ENCODE results near the gene UBE2F. TPM values are rescaled to one million over a fixed set of nuclear protein-coding genes. Genes with fewer than 3 reads are reported as not detected.
A peak's percentile ranks its signal among the peaks of the same experiment; 100 is the strongest.

The UBE2F gene
- total and polyA plus RNA-seq, 9 donors, result 20.3 to 48.4 (median 23.8) TPM

GRCh38 chr2:237966250-237966564 lies 607 bp upstream of the UBE2F start:
- Histone ChIP-seq H3K9me3 (peaks cover 0 to 4% of the 10 kb centered on the region in 2 donors), H3K4me1 (ENCODE audit: insufficient read depth) (peaks cover 10% of the 10 kb centered on the region), H3K27me3 (no peaks in the 10 kb centered on the region), H3K36me3 (no peaks in the 10 kb centered on the region), H3K27ac (peak overlapping the region in 1 of 2 donors; percentile 14), H3K4me3 (peak overlapping the region; percentile 66)
- TF ChIP-seq POLR2A (IDR thresholded peaks at IDR 0.05), result no peak
- TF ChIP-seq CTCF (IDR thresholded peaks at IDR 0.05), result no peak
- TF ChIP-seq EP300 (IDR thresholded peaks at IDR 0.05), result no peak
- 2 to 4% (median 3%) methylated on average over 15 of the region's 15 CpGs for WGBS, 3 donors
- no peak for DNase-seq
- intact Hi-C loops (cut with DNase I), result loop anchor here in 1 of 4 donors (5.0 to 10.0 kb wide), 2 partner anchors 96 to 279 kb away; partner anchors contain the start of genes HES6 and SCLY

GRCh38 chr2:237967463-237967951 lies 693 bp downstream of the UBE2F start:
- H3K9me3 ChIP-seq, result peaks cover 0 to under 1% of the 10 kb centered on the region in 2 donors
- no peaks in the 10 kb centered on the region for H3K36me3 ChIP-seq
- H3K4me1 ChIP-seq (ENCODE audit: insufficient read depth), result peaks cover 9% of the 10 kb centered on the region
- WGBS, 3 donors, result 1 to 2% (median 1%) methylated on average over 32 of the region's 32 CpGs
- H3K27ac ChIP-seq, result no peak overlapping the region
- intact Hi-C loops (cut with DNase I), result loop anchor here in 1 of 4 donors (5.0 to 10.0 kb wide), 2 partner anchors 95 to 277 kb away; partner anchors contain the start of genes HES6 and SCLY
- H3K27me3 ChIP-seq, result no peaks in the 10 kb centered on the region
- H3K4me3 ChIP-seq, result peak overlapping the region; percentile 66
- TF ChIP-seq EP300 (IDR thresholded peaks at IDR 0.05), result no peak
- TF ChIP-seq CTCF (IDR thresholded peaks at IDR 0.05), result no peak
- TF ChIP-seq POLR2A (IDR thresholded peaks at IDR 0.05), result no peak
- peak; percentile 30 to 60 (median 42) for DNase-seq

- H3K27me3 ChIP-seq, result no peaks in the 10 kb centered on the region
- no peak for DNase-seq
- TF ChIP-seq CTCF (IDR thresholded peaks at IDR 0.05), result no peak
- TF ChIP-seq EP300 (IDR thresholded peaks at IDR 0.05), result no peak
- TF ChIP-seq POLR2A (IDR thresholded peaks at IDR 0.05), result no peak
- H3K9me3 ChIP-seq, result no peaks in the 10 kb centered on the region
- intact Hi-C loops (cut with DNase I), result loop anchor here in 1 of 4 donors (5.0 to 10.0 kb wide), 2 partner anchors 94 to 277 kb away; partner anchors contain the start of genes HES6 and SCLY
- 29 to 34% (median 29%) methylated on average over 11 of the region's 11 CpGs for WGBS, 3 donors
- H3K4me1 ChIP-seq (ENCODE audit: insufficient read depth), result peaks cover 9% of the 10 kb centered on the region
- H3K27ac ChIP-seq, result no peak overlapping the region
- no peaks in the 10 kb centered on the region for H3K36me3 ChIP-seq
- peak overlapping the region; percentile 66 for H3K4me3 ChIP-seq
Observed at GRCh38 chr2:237968048-237968862, 1.4 kb downstream of the UBE2F start.

DNA sequence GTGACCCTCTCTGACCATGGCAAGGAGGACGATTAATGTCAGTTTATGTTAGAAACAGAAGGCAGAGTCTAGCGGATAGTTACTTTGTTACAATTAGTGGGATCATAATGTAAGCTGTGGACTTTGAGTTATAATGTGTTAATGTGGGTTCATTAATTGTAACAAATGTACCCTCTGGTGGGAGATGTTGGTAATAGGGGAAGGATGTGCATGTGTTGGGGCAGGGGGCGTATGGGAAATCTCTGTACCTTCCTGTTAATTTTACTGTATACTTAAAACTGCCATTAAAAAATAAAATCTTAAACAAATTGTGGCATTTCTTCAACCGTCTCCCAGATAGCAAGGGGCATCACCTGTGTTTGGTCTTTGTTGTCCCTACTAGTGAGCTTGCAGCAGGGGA lies 4.8 kb downstream of the UBE2F start:
- no peak overlapping the region for H3K4me3 ChIP-seq
- DNase-seq, result no peak

More for the DNA sequence above, 4.8 kb downstream of the UBE2F start:
- no peaks in the 10 kb centered on the region for H3K27me3 ChIP-seq
- 61 to 85% (median 84%) methylated on average over 4 of the region's 4 CpGs for WGBS, 3 donors
- H3K9me3 ChIP-seq, result no peaks in the 10 kb centered on the region
- no peak for TF ChIP-seq CTCF (IDR thresholded peaks at IDR 0.05)
- TF ChIP-seq POLR2A (IDR thresholded peaks at IDR 0.05), result no peak
- no peak for TF ChIP-seq EP300 (IDR thresholded peaks at IDR 0.05)
- no peak overlapping the region for H3K27ac ChIP-seq
- peaks cover 9% of the 10 kb centered on the region for H3K4me1 ChIP-seq (ENCODE audit: insufficient read depth)
- H3K36me3 ChIP-seq, result no peaks in the 10 kb centered on the region
- intact Hi-C loops (cut with DNase I), result no loop called here

All from ovary (tissue), 9 donors.